ENCODE measurements around the gene CES3. TPM values are rescaled to one million over a fixed set of nuclear protein-coding genes. Genes with fewer than 3 reads are reported as not detected.

CES3 gene
- total and polyA plus RNA-seq, 3 donors from 2014 or later = 1.5 to 4.5 (median 4.1) TPM

DNA sequence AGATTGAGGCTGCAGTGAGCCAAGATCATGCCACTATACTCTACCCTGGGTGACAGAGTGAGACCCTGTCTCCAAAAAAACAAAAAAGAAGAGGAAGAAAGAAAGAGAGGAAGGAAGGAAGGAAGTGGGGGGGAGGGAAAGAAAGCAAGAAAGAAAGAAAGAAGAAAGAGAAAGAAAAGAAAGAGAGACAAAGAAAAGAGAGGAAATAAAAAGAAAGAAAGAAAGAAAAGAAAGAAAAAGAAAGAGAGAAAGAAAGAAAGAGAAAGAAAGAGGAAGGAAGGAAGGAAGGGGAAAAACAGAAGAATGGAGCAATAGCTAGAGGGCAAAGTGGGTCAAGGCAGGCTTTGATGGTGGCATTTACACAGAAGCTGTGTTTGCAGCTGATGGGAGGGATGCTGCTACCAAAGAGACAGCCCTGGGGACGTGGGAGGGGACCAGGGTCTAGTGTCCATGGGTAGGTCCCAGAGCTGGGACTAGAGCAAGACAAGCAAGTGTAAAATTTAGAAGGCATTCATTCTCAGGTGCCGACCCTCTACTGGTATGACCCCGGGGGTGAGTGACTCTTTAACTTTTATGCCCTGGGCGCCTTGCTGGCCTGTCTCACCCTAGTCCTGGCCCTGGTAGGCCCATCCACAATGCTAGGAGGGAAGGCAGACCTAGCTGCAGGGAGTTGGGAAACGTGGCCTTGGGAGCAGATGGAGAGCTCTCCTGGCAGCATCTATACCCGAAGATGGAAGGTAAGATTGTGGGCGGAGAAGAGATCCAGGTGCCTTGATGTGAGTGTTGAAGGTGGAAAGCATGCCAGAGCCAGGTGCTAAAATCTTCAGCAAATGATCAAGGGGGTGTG is 2.0 kb upstream of the CES3 start:
- TF ChIP-seq, protein P1, sequence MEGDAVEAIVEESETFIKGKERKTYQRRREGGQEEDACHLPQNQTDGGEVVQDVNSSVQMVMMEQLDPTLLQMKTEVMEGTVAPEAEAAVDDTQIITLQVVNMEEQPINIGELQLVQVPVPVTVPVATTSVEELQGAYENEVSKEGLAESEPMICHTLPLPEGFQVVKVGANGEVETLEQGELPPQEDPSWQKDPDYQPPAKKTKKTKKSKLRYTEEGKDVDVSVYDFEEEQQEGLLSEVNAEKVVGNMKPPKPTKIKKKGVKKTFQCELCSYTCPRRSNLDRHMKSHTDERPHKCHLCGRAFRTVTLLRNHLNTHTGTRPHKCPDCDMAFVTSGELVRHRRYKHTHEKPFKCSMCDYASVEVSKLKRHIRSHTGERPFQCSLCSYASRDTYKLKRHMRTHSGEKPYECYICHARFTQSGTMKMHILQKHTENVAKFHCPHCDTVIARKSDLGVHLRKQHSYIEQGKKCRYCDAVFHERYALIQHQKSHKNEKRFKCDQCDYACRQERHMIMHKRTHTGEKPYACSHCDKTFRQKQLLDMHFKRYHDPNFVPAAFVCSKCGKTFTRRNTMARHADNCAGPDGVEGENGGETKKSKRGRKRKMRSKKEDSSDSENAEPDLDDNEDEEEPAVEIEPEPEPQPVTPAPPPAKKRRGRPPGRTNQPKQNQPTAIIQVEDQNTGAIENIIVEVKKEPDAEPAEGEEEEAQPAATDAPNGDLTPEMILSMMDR (IDR thresholded peaks at IDR 0.05) = no peak
- no peak for TF ChIP-seq POLR2A (IDR thresholded peaks at IDR 0.05)
- no peaks in the 10 kb centered on the region for H3K36me3 ChIP-seq (ENCODE audit: low read depth, missing control alignments)
- intact Hi-C loops (cut with DNase I; ENCODE audit: low total_unique reads) = no loop called here
- no peaks in the 10 kb centered on the region for H3K27me3 ChIP-seq
- H3K27ac ChIP-seq = no peak overlapping the region
- no peaks in the 10 kb centered on the region for H3K9me3 ChIP-seq
- no peak overlapping the region for H3K4me3 ChIP-seq
- no peak for DNase-seq
- WGBS, 2 donors = 76 to 80% methylated on average over 7 of the region's 7 CpGs
- peaks cover 7% of the 10 kb centered on the region for H3K4me1 ChIP-seq

DNA sequence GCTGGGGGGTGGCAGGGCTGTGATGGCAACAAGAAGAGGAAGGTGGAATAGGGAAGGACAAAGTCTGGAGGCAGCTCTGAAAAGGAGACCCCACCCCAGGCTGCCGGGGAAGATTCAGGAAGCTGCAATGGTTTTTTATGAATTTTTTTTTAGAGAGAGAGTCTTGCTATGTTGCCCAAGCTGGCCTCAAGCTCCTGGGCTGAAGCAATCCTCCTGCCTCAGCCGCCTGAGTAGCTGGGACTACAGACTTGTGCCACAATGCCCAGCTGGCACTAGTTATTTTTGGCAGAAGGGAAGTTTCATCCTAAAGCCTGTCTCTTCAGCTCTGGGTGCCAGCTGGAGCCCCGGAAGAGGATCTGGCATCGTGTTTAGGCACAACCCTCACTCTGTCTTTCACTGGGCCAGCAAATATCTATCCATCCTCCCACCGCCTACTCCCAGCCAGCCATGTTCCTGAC is 1.3 kb upstream of the CES3 start:
- DNase-seq = no peak
- no peaks in the 10 kb centered on the region for H3K9me3 ChIP-seq
- no peak overlapping the region for H3K4me3 ChIP-seq
- intact Hi-C loops (cut with DNase I; ENCODE audit: low total_unique reads) = no loop called here
- H3K36me3 ChIP-seq (ENCODE audit: low read depth, missing control alignments) = no peaks in the 10 kb centered on the region
- peaks cover 7% of the 10 kb centered on the region for H3K4me1 ChIP-seq
- H3K27me3 ChIP-seq = no peaks in the 10 kb centered on the region
- H3K27ac ChIP-seq = no peak overlapping the region
- TF ChIP-seq POLR2A (IDR thresholded peaks at IDR 0.05) = no peak
- TF ChIP-seq, protein P1 (IDR thresholded peaks at IDR 0.05) = no peak
- WGBS, 2 donors = 56 to 74% methylated on average over 5 of the region's 5 CpGs

DNA sequence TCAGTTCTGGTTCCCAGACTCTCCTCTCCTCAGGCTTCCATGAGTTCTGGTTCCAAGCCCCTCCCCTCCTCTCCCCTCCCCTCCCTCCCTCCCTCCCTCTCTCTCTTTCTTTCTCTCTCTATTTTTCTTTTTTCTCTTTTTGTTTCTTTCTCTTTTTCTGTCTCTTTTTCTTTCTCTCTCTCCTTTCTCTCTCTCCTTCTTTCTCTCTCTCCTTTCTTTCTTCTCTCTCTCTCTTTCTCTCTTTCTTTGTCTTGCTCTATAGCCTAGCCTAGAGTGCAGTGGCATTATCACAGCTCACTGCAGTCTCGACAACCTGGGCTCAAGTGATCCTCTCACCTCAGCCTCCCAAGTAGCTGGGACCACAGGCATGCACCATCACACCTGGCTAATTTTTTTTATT is 796 bp upstream of the CES3 start:
- 90 to 100% methylated on average over 1 of the region's 1 CpG for WGBS, 2 donors
- intact Hi-C loops (cut with DNase I; ENCODE audit: low total_unique reads) = no loop called here
- Histone ChIP-seq H3K4me3 (no peak overlapping the region), H3K27me3 (no peaks in the 10 kb centered on the region), H3K27ac (no peak overlapping the region), H3K4me1 (peaks cover 7% of the 10 kb centered on the region), H3K36me3 (ENCODE audit: low read depth, missing control alignments) (no peaks in the 10 kb centered on the region), H3K9me3 (no peaks in the 10 kb centered on the region)
- TF ChIP-seq, protein P1 (IDR thresholded peaks at IDR 0.05) = no peak
- no peak for TF ChIP-seq POLR2A (IDR thresholded peaks at IDR 0.05)
- no peak for DNase-seq

DNA sequence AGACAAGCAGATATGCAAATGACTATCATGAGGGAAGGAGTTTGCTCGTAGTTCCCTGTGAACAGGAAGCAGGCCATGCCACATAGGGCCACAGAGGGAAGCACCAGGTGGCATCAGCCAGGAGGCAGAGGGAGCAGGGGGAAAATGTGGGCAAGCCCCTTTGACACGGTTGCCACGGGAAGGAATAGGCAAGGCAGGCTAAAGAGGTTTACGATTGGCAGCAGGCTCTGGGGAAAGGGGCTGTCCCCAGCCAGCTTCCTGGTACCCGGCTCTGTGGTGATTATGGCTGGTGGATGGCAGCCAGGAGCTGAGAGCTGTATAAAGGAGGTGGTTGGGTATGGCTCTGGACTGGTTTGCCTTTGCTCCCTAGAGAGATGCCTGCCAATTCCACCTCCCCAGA is 848 bp downstream of the CES3 start:
- no peaks in the 10 kb centered on the region for H3K36me3 ChIP-seq (ENCODE audit: low read depth, missing control alignments)
- intact Hi-C loops (cut with DNase I; ENCODE audit: low total_unique reads) = no loop called here
- TF ChIP-seq, protein P1 (IDR thresholded peaks at IDR 0.05) = no peak
- TF ChIP-seq POLR2A (IDR thresholded peaks at IDR 0.05) = no peak
- no peaks in the 10 kb centered on the region for H3K27me3 ChIP-seq
- H3K27ac ChIP-seq = no peak overlapping the region
- WGBS, 2 donors = 80 to 82% methylated on average over 5 of the region's 5 CpGs
- H3K4me1 ChIP-seq = no peaks in the 10 kb centered on the region
- H3K4me3 ChIP-seq = no peak overlapping the region
- DNase-seq = no peak
- no peaks in the 10 kb centered on the region for H3K9me3 ChIP-seq

DNA sequence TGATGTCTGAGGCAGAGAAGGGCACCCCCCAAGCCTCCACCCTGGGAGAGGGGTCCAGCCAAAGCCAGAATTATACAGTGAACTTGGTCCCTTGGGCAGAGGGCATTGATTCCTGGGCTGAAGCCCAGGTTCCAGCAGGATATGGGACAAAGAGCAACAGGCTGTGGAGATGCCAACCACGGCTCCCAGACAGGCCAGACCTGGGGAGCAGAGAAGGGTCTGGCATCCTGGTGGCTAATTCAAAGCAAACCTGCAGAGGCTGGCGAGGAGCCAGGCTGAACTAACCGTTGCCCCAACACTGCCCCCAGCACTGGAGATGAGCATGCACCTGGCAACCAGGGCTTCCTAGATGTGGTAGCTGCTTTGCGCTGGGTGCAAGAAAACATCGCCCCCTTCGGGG is 3.0 kb downstream of the CES3 start:
- WGBS, 2 donors = 86% methylated on average over 6 of the region's 6 CpGs; no CpG with 5 or more reads in 1 of the 2 donors
- no peak overlapping the region for H3K27ac ChIP-seq
- H3K36me3 ChIP-seq (ENCODE audit: low read depth, missing control alignments) = no peaks in the 10 kb centered on the region
- H3K27me3 ChIP-seq = no peaks in the 10 kb centered on the region
- TF ChIP-seq POLR2A (IDR thresholded peaks at IDR 0.05) = no peak
- TF ChIP-seq, protein P1 (IDR thresholded peaks at IDR 0.05) = no peak
- DNase-seq = no peak
- intact Hi-C loops (cut with DNase I; ENCODE audit: low total_unique reads) = no loop called here
- H3K9me3 ChIP-seq = no peaks in the 10 kb centered on the region
- no peaks in the 10 kb centered on the region for H3K4me1 ChIP-seq
- no peak overlapping the region for H3K4me3 ChIP-seq

All from testis (tissue), 3 donors.